Activated naive CD8-positive, alpha-beta T cell (primary cell): Measurements from ENCODE around the gene GAMT.
"Not testable (repeated sequence)": the region's sequence is repeated elsewhere in the genome, so short reads cannot be mapped to it uniquely, and the experiment has no call there.

Source experiments
- H3K27ac Mint-ChIP-seq: one replicate; pipeline ENCODE4 v1.8.0; 2021; ENCODE audit warnings: mixed read lengths
- H3K27me3 Mint-ChIP-seq: one replicate; pipeline ENCODE4 v1.8.0; 2021; ENCODE audit warnings: mixed read lengths
- H3K36me3 Mint-ChIP-seq: one replicate; pipeline ENCODE4 v1.8.0; 2021; ENCODE audit warnings: mixed read lengths
- H3K4me1 Mint-ChIP-seq: one replicate; pipeline ENCODE4 v1.8.0; 2021; ENCODE audit warnings: low read depth, mixed read lengths
- H3K4me3 Mint-ChIP-seq: one replicate; pipeline ENCODE4 v1.8.0; 2021; ENCODE audit warnings: mild to moderate bottlenecking, mixed read lengths
- H3K9me3 Mint-ChIP-seq: one replicate; pipeline ENCODE4 v1.8.0; 2021; ENCODE audit warnings: low read depth, mixed read lengths

Gene GAMT

GRCh38 chr19:1401138-1401888 lies at the start of gene GAMT:
Gene GAMT, minus strand, starts transcription at chr19:1401542. Its CDS starts 66 bp downstream, at chr19:1401476.
- H3K4me3 Mint-ChIP-seq: peak within 1 kb of the TSS; percentile 76
- no peaks in the 10 kb centered on the region for H3K9me3 Mint-ChIP-seq
- H3K4me1 Mint-ChIP-seq: peaks cover 14% of the 10 kb centered on the region
- no peaks in the 10 kb centered on the region for H3K27me3 Mint-ChIP-seq
- H3K36me3 Mint-ChIP-seq: no peaks in the 10 kb centered on the region
- H3K27ac Mint-ChIP-seq: no peak within 1 kb of the TSS

DNA sequence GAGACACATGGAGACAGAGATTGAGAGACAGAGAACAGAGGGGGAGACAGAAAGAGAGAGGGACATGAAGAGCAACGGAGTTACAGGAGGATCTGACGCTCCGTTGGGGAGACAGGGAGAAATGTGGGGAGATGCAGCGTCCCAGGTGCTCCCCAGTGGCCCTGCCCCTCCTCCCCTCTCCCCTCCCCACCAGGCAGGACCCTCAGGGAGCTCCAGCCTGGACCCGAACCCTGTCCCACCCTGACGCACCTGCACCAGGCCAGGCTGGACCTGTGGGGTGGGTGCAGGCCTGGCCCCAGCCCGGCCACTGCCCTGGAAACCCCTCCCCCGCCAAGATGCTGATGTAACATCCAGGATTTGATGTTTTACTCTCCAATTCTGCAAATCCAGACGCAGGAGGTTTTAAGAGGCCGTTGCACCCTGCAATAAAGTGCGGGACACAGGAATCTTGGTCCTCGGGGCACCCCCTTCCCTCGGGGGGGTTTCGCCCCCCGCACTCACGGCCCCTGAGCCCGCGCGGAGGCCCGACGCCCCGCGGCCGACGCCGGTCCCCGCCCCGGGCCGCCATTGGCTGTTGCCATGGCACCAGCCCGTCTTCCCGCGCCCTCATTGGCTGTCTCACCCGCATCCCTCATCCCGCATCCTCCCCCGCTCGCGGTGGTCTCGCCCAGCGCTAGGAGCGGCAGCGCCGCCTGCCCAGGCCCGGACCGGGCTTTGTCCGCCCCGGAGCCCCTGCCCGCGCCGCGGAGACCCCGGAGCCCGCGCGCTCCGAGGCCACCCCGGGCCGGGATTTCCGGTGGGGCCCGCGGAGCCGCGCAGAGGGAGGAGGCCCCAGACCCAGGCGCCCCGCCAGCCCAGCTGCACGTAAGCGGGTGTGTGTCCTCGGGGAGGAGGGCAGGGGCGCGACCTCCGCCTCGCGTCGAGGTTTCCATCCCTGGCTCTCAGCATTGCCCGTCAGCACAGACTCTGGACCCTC lies 48.4 kb upstream of the GAMT start, which contains the start of gene APC2:
Gene APC2, plus strand, starts transcription at position 655 of the 976 bp plus-strand sequence. CDS start 2,881 bp downstream, outside the sequence.
- peaks cover 32% of the 10 kb centered on the region for H3K27me3 Mint-ChIP-seq

GRCh38 chr19:1447944-1448343 lies 46.6 kb upstream of the GAMT start:
- H3K27me3 Mint-ChIP-seq: peaks cover 28% of the 10 kb centered on the region
- peaks cover 18% of the 10 kb centered on the region for H3K4me1 Mint-ChIP-seq
- peak overlapping the region; percentile 20 for H3K4me3 Mint-ChIP-seq

More for the DNA sequence above, 48.4 kb upstream of the GAMT start, which contains the start of gene APC2:
- H3K4me1 Mint-ChIP-seq: peaks cover 16% of the 10 kb centered on the region
- H3K36me3 Mint-ChIP-seq: no peaks in the 10 kb centered on the region
- peak within 1 kb of the TSS; percentile 48 for H3K4me3 Mint-ChIP-seq
- H3K27ac Mint-ChIP-seq: no peak within 1 kb of the TSS
- H3K9me3 Mint-ChIP-seq: no peaks in the 10 kb centered on the region

DNA sequence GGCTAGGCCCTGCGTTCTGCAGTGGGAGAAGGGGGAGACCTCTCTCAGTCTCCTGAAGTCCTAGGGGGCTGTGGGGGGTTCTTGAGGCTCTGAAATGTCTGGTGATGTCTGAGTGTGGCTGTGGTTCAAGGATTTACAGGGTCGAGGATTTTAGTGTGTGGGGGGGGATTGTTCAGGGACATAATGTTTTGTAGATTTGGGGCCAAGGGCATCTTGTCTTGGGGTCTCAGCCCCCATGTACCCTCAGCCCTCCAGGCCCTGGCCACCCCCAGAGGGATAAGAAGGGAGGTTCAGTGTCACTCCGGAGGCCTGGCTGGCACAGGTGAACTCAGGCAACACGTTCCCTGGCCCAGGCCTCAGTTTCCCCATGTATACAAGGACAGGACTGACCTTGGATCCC lies 46.2 kb upstream of the GAMT start:
- no peaks in the 10 kb centered on the region for H3K36me3 Mint-ChIP-seq
- H3K4me3 Mint-ChIP-seq: no peak overlapping the region
- no peak overlapping the region for H3K27ac Mint-ChIP-seq
- no peaks in the 10 kb centered on the region for H3K9me3 Mint-ChIP-seq
- peaks cover 21% of the 10 kb centered on the region for H3K4me1 Mint-ChIP-seq
- H3K27me3 Mint-ChIP-seq: peaks cover 27% of the 10 kb centered on the region

More at GRCh38 chr19:1447944-1448343, 46.6 kb upstream of the GAMT start:
- H3K27ac Mint-ChIP-seq: no peak overlapping the region
- no peaks in the 10 kb centered on the region for H3K9me3 Mint-ChIP-seq
- H3K36me3 Mint-ChIP-seq: no peaks in the 10 kb centered on the region

- H3K36me3 Mint-ChIP-seq: no peaks in the 10 kb centered on the region
- peaks cover 23% of the 10 kb centered on the region for H3K4me1 Mint-ChIP-seq
- H3K4me3 Mint-ChIP-seq: peak overlapping the region; percentile 32
- H3K27ac Mint-ChIP-seq: no peak overlapping the region
- H3K27me3 Mint-ChIP-seq: peaks cover 27% of the 10 kb centered on the region
- H3K9me3 Mint-ChIP-seq: no peaks in the 10 kb centered on the region
Measured at GRCh38 chr19:1446713-1447481, 45.6 kb upstream of the GAMT start.

GRCh38 chr19:1445932-1446712 lies 44.8 kb upstream of the GAMT start:
- H3K27me3 Mint-ChIP-seq: peaks cover 26% of the 10 kb centered on the region
- H3K4me3 Mint-ChIP-seq: no peak overlapping the region
- H3K36me3 Mint-ChIP-seq: no peaks in the 10 kb centered on the region
- H3K4me1 Mint-ChIP-seq: peaks cover 27% of the 10 kb centered on the region
- H3K9me3 Mint-ChIP-seq: no peaks in the 10 kb centered on the region
- no peak overlapping the region for H3K27ac Mint-ChIP-seq

DNA sequence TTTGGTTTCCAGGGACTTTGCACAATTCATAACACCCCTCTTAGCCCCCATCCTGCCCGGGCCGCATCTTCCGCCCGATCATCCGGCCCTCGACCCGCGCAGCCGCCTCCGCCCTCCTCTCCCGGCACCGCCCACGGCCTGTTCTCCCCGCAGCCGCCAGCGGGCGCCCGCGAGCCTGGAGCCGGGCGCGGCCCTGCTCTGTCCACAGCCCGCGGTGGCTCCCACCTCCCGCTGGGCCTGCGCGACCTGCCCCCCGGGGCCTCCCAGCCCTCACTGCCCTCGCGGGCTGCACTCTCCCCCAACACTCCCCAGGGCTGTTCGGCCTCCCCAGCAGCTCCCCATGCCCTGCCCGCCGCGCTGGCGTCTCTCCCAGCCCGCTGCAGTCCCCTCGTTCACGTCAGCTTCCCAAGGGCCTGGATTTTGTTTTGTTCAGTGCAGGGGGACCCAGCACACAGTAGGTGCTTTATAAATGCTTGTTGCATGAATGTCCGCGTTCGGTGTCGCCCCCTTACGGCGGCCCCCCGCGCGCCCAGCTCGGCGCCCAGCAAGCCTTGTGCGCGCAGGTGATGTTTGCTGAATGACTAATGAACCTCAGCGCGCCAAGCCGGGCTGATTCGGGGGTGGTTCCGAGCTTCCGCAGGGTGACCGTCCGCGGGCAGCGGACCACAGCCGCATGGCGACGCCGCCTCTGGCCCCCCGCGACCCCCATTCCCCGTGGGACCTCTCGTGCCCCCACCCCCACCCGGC lies 44.0 kb upstream of the GAMT start:
- Mint-ChIP-seq H3K36me3 (no peaks in the 10 kb centered on the region), H3K4me3 (peak overlapping the region; percentile 65), H3K4me1 (peaks cover 31% of the 10 kb centered on the region), H3K27ac (no peak overlapping the region), H3K9me3 (no peaks in the 10 kb centered on the region), H3K27me3 (peaks cover 19% of the 10 kb centered on the region)

DNA sequence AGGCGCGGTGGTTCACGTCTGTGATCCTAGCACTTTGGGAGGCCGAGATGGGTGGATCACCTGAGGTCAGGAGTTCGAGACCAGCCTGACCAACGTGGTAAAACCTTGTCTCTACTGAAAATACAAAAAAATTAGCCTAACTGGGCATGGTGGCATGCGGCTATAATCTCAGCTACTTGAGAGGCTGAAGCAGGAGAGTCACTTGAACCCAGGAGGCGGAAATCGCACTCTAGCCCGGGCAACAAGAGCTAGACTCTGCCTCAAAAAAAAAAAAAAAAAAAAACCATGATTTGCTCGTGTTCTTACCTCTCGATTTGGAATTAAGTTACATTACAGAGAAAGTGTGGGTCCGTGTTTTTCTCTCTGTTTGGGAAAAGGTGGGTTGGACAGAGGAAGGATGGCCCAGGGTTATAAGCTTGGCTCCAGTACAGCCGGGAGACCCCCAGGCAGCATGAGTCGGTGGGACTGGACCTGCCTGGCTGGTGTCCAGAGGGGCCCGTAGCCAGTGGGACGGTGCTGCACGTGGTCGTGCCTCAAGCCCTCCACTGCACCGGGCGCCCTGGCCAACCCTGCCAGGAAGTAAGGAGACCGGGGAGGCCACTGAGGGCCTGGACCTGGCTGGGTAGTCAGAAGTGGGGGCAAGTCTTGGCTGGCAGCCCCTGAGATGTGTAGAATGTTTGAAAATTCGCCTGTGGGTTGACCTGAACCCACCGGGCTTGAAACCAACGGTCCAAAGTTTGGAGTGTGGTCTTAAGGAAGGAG lies 40.5 kb upstream of the GAMT start:
- Mint-ChIP-seq H3K27me3 (no peaks in the 10 kb centered on the region), H3K36me3 (no peaks in the 10 kb centered on the region), H3K4me1 (peaks cover 30% of the 10 kb centered on the region), H3K27ac (peak overlapping the region; percentile 46), H3K4me3 (peak overlapping the region; percentile 95), H3K9me3 (no peaks in the 10 kb centered on the region)

GRCh38 chr19:1441022-1441426 lies 39.7 kb upstream of the GAMT start:
- Mint-ChIP-seq H3K4me1 (peaks cover 30% of the 10 kb centered on the region), H3K27me3 (no peaks in the 10 kb centered on the region), H3K27ac (peak overlapping the region; percentile 80), H3K4me3 (peak overlapping the region; percentile 95), H3K36me3 (no peaks in the 10 kb centered on the region), H3K9me3 (no peaks in the 10 kb centered on the region)

DNA sequence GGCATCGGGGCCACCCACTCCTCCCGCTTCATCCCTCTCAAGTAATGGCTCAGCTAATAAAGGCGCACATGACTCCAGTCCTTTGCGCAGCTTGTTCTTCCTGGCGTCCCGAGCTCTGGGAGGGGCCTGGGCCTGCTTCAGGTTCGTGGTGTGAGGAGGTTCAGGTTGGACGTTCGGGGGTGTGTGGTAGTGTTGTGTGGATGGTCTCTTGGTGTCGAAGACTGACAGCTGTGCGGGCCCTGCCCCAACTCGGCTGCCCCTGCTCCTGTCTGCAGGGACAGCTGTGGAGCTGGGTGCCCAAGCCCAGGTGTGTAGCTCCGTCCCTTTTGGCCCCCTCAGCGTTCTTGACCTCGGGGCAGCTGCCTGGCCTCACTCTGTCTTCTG lies 39.1 kb upstream of the GAMT start:
- Mint-ChIP-seq H3K36me3 (no peaks in the 10 kb centered on the region), H3K4me1 (peaks cover 28% of the 10 kb centered on the region), H3K27ac (peak overlapping the region; percentile 80), H3K27me3 (no peaks in the 10 kb centered on the region), H3K4me3 (peak overlapping the region; percentile 95), H3K9me3 (no peaks in the 10 kb centered on the region)

DNA sequence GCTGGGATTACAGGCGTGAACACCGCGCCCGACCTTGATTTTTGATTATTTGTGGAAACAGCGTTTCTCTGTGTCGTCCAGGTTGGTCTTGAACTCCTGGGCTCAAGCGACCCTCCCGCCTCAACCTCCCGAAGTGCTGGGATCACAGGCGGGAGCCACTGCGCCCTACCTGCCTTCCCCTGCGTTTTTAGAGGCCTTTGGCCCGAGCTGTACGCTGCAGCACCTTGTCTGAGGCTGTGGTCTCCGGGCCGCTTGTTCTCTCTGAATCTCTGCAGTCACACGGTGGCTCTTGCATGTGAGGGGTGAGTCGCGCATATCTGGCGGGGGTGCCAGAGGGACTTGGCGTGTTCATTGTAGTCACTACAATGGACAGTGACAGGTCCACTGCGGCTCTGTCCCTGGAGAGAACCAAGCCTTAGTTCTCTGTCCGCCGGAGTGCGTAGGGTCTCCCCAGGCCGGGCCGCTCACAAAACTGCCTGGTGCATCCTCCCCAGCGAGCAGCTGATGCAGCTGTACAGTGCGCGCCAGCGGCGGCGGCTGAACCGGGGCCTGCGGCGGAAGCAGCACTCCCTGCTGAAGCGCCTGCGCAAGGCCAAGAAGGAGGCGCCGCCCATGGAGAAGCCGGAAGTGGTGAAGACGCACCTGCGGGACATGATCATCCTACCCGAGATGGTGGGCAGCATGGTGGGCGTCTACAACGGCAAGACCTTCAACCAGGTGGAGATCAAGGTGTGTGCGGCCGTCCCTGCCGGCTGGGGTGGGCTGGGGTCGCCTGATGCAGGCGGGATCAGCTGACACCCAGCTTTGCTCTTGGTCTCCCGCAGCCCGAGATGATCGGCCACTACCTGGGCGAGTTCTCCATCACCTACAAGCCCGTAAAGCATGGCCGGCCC lies 38.4 kb upstream of the GAMT start:
- H3K27ac Mint-ChIP-seq: peak overlapping the region; percentile 88
- H3K4me1 Mint-ChIP-seq: peaks cover 27% of the 10 kb centered on the region
- H3K4me3 Mint-ChIP-seq: peak overlapping the region; percentile 95
- not testable (repeated sequence) for H3K9me3 Mint-ChIP-seq, H3K36me3 Mint-ChIP-seq, H3K27me3 Mint-ChIP-seq

DNA sequence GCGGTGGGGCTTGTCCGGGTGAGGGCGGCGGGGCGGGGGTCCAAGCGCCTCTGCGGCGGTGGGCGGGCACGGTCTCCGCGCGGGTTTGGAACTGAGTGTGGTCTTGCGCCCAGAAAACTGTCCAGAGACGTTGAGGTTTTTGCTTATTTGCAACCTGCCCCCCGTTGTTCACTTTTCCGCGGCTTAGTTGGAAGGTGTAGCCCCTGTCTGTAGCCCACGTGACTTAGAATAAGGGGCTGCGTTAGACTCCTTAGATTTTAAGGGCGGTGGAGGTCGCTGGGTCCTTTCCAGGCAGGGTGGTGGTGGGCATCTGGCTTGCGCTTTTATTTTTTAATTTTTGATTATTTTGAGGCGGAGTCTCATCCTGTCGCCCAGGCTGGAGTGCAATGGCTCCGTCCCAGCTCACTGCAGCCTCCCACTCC lies 37.6 kb upstream of the GAMT start:
- peaks cover 23% of the 10 kb centered on the region for H3K4me1 Mint-ChIP-seq
- H3K36me3 Mint-ChIP-seq: no peaks in the 10 kb centered on the region
- H3K27me3 Mint-ChIP-seq: no peaks in the 10 kb centered on the region
- peak overlapping the region; percentile 88 for H3K27ac Mint-ChIP-seq
- H3K9me3 Mint-ChIP-seq: no peaks in the 10 kb centered on the region
- H3K4me3 Mint-ChIP-seq: peak overlapping the region; percentile 95
